Endothelial cell of umbilical vein (primary cell): ENCODE measurements around the gene DIP2C. TPM values are rescaled to one million over a fixed set of nuclear protein-coding genes. Genes with fewer than 3 reads are reported as not detected.

Source experiments
- BruUV-seq: library from RNA; stranded (reverse); fragments of 400-500 nt; replicated peaks from 2 replicates; lab custom pipeline; 2021; lab: Mats Ljungman, UMichigan
- CTCF ChIA-PET: fragments of 300-600, 350-600 bp; sonication (Branson Sonifier 250); formaldehyde crosslinking; loops from one replicate; lab custom pipeline; 2021; ENCODE audit warnings: antibody characterized with exemption, inconsistent platforms; lab: Charles Lee
- POLR2A ChIA-PET: fragments of 300-600, 350-600 bp; sonication (Branson Sonifier 250); formaldehyde crosslinking; loops from one replicate; lab custom pipeline; 2021; ENCODE audit warnings: antibody characterized with exemption, inconsistent platforms; lab: Charles Lee
- DNase-seq: peaks from one replicate; pipeline ENCODE4 v3.0.0-alpha.2; 2011; ENCODE audit warnings: low read depth, low spot score
- FAIRE-seq: peaks from 2 replicates; lab custom pipeline; 2011; peaks lifted over from hg19 to GRCh38; lab: Jason Lieb, UNC
- H2AFZ ChIP-seq: 2 replicates; pipeline ENCODE4 v1.6.0; 2012; ENCODE audit warnings: low read depth, low read length, control low read depth, inconsistent platforms
- H3K27ac ChIP-seq: 2 replicates; pipeline ENCODE4 v1.5.1; 2011; ENCODE audit warnings: low read depth, mild to moderate bottlenecking, control low read depth, low read length, moderate library complexity; ENCODE audit not compliant: insufficient read depth
- H3K27me3 ChIP-seq, 2 experiments: 2 replicates each; pipeline versions ENCODE4 v1.6.0 to v1.6.1; 2011; ENCODE audit warnings: low read length in 2 of 2, mixed read lengths in 1 of 2; ENCODE audit not compliant: control insufficient read depth in 2 of 2, insufficient read depth in 2 of 2
- H3K36me3 ChIP-seq, 2 experiments: 2 replicates in 1 of 2; 3 replicates in 1 of 2; pipeline ENCODE4 v1.5.1; 2011; ENCODE audit warnings: low read length in 2 of 2, mild to moderate bottlenecking in 1 of 2, moderate library complexity in 1 of 2; ENCODE audit not compliant: control insufficient read depth in 2 of 2, insufficient read depth in 2 of 2; ENCODE audit errors: extremely low read depth in 1 of 2
- H3K4me1 ChIP-seq: 3 replicates; pipeline ENCODE4 v1.5.1; 2011; ENCODE audit warnings: mild to moderate bottlenecking, low read length; ENCODE audit not compliant: control insufficient read depth, insufficient read depth; ENCODE audit errors: extremely low read depth
- H3K4me2 ChIP-seq: 2 replicates; pipeline ENCODE4 v1.6.1; 2011; ENCODE audit warnings: low read length, control low read depth, mixed read lengths; ENCODE audit not compliant: insufficient read depth
- H3K4me3 ChIP-seq, 3 experiments: fragments of 200-600 bp in 1 of 3; sonication (generic), shearing (Covaris generic) in 1 of 3; replicated peaks in 1 of 3; 2 replicates each; pipeline ENCODE4 v1.5.1; 2011 to 2016; ENCODE audit warnings: control low read depth in 3 of 3, low read length in 3 of 3, mild to moderate bottlenecking in 2 of 3, inconsistent platforms in 1 of 3, low read depth in 1 of 3, moderate library complexity in 1 of 3; ENCODE audit not compliant: insufficient read depth in 1 of 3
- H3K79me2 ChIP-seq: 2 replicates; pipeline ENCODE4 v1.6.0; 2012; ENCODE audit warnings: low read length, inconsistent platforms; ENCODE audit not compliant: control insufficient read depth, insufficient read depth
- H3K9ac ChIP-seq: replicated peaks from 2 replicates; pipeline ENCODE3; 2011; ENCODE audit warnings: low read length, control low read depth; ENCODE audit not compliant: insufficient read depth; ENCODE audit errors: extremely low read depth
- H3K9me1 ChIP-seq: replicated peaks from 3 replicates; pipeline ENCODE4 v1.6.0; 2011; ENCODE audit warnings: mild to moderate bottlenecking, low read length; ENCODE audit not compliant: control insufficient read depth, insufficient read depth; ENCODE audit errors: extremely low read depth
- H3K9me3 ChIP-seq: replicated peaks from 2 replicates; pipeline ENCODE4 v1.5.1; 2012; ENCODE audit warnings: low read length, inconsistent platforms; ENCODE audit not compliant: control insufficient read depth, insufficient read depth
- H4K20me1 ChIP-seq: replicated peaks from 2 replicates; pipeline ENCODE3; 2011; ENCODE audit warnings: mild to moderate bottlenecking, low read length; ENCODE audit not compliant: control insufficient read depth, insufficient read depth; ENCODE audit errors: extremely low read depth
- EZH2 ChIP-seq: IDR thresholded peaks from 2 replicates; pipeline ENCODE4 v1.6.1; 2012; ENCODE audit warnings: borderline replicate concordance, low read depth, mild to moderate bottlenecking, moderate library complexity, low read length, inconsistent platforms; ENCODE audit not compliant: severe bottlenecking
- FOS ChIP-seq: IDR thresholded peaks from 2 replicates; pipeline ENCODE4 v1.6.1; 2011; ENCODE audit warnings: mild to moderate bottlenecking, low read length, moderate library complexity, borderline replicate concordance; ENCODE audit not compliant: insufficient read depth
- GATA2 ChIP-seq: IDR thresholded peaks from 2 replicates; pipeline ENCODE4 v1.7.0; 2011; ENCODE audit warnings: low read depth, mild to moderate bottlenecking, moderate library complexity, mixed read lengths, low read length; ENCODE audit not compliant: insufficient read length, insufficient read depth
- JUN ChIP-seq: IDR thresholded peaks from 2 replicates; pipeline ENCODE4 v1.6.1; 2011; ENCODE audit warnings: borderline replicate concordance, low read depth; ENCODE audit not compliant: insufficient read length, insufficient read depth
- MYC ChIP-seq: IDR thresholded peaks from one replicate; pipeline ENCODE4 v1.6.1; 2011; ENCODE audit warnings: mild to moderate bottlenecking, low read depth, low read length
- POLR2A ChIP-seq: IDR thresholded peaks from 2 replicates; pipeline ENCODE4 v1.6.1; 2012; ENCODE audit warnings: low read depth, mild to moderate bottlenecking, control low read depth, low read length
- POLR2AphosphoS5 ChIP-seq: IDR thresholded peaks from 2 replicates; pipeline ENCODE4 v1.6.1; 2012; ENCODE audit warnings: low read depth, mild to moderate bottlenecking, control low read depth, low read length, moderate library complexity; ENCODE audit not compliant: insufficient read depth
- dilution Hi-C: fragments of 300-500 bp; cut with MboI; formaldehyde crosslinking; loops from one replicate; pipeline ENCODE4 v1.15.0; 2019; ENCODE audit warnings: low sequenced_read_pairs; ENCODE audit not compliant: extremely low pct_ligation_motif_present
- intact Hi-C: fragments of 100-400 bp; cut with micrococcal nuclease; formaldehyde crosslinking; loops from one replicate; pipeline ENCODE4 v1.10.0; 2022
- polyA plus RNA-seq, 4 experiments: library from polyadenylated mRNA; depleted of rRNA in 3 of 4; stranded (reverse) in 3 of 4; unstranded in 1 of 4; fragments of >200 nt; gene quantifications; 2 replicates each; pipeline versions ENCODE4 v1.2.1 to v1.2.3, GENCODE V29; 2011 to 2012; ENCODE audit warnings: missing spikeins in 1 of 4
- total RNA-seq: library from RNA; stranded (reverse); gene quantifications from 2 replicates; pipeline ENCODE4 v1.2.3, GENCODE V29; 2021
- TF ChIP-seq, protein P1 (sequence below): IDR thresholded peaks from 2 replicates; pipeline ENCODE4 v1.6.1; 2011; ENCODE audit not compliant: insufficient read depth, insufficient read length
- TF ChIP-seq, protein P2 (sequence below), 2 donors: IDR thresholded peaks; 1 replicate in 1 of 2; 2 replicates in 1 of 2; pipeline ENCODE4 v1.5.1; 2011; ENCODE audit warnings: low read length in 2 of 2, mild to moderate bottlenecking in 2 of 2, moderate library complexity in 2 of 2, control low read depth in 1 of 2, inconsistent platforms in 1 of 2, low read depth in 1 of 2; ENCODE audit not compliant: insufficient read depth in 1 of 2; ENCODE audit errors: extremely low read depth in 1 of 2

The DIP2C gene
- total and polyA plus RNA-seq, 2 donors (not counting 3 experiments of a cell fraction or from before 2014, with no cell fraction given): 3.6 to 10.7 TPM

DNA sequence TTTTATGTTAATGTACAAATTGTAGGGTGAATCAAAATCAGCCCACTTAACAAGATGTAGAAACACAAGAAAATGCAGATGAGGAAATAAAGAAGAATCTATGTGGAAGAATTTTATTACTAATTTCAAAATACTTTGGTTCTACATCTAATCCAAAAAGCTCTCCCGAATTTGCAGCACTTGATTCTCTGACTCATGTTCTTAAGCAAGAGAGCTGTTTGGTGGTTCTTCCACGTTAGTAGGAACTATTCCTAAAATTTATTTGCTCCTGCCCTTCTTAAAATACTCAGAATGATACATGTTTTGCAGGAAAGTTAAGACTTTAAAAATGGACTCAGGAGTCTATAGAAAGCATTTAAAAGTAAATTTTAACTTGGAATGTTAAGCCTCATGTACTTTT lies 462.5 kb downstream of the DIP2C start:
- no peak overlapping the region for H3K27ac ChIP-seq
- no peaks in the 10 kb centered on the region for H3K9me1 ChIP-seq
- POLR2A ChIA-PET: no interaction called here
- H3K4me1 ChIP-seq: no peaks in the 10 kb centered on the region
- H3K9me3 ChIP-seq: no peaks in the 10 kb centered on the region
- H3K9ac ChIP-seq: no peak overlapping the region
- BruUV-seq: no TSS peak
- FAIRE-seq: no peak
- H3K79me2 ChIP-seq: no peaks in the 10 kb centered on the region
- DNase-seq: no peak
- no peak overlapping the region for H3K4me2 ChIP-seq
- no peaks in the 10 kb centered on the region for H4K20me1 ChIP-seq
- no peak for TF ChIP-seq FOS
- TF ChIP-seq, protein P1, sequence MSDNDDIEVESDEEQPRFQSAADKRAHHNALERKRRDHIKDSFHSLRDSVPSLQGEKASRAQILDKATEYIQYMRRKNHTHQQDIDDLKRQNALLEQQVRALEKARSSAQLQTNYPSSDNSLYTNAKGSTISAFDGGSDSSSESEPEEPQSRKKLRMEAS: no peak
- TF ChIP-seq MYC: no peak
- no peak for TF ChIP-seq JUN
- TF ChIP-seq POLR2AphosphoS5: no peak
- no peak for TF ChIP-seq POLR2A
- no peak for TF ChIP-seq GATA2
- TF ChIP-seq EZH2: no peak
- TF ChIP-seq, protein P2, sequence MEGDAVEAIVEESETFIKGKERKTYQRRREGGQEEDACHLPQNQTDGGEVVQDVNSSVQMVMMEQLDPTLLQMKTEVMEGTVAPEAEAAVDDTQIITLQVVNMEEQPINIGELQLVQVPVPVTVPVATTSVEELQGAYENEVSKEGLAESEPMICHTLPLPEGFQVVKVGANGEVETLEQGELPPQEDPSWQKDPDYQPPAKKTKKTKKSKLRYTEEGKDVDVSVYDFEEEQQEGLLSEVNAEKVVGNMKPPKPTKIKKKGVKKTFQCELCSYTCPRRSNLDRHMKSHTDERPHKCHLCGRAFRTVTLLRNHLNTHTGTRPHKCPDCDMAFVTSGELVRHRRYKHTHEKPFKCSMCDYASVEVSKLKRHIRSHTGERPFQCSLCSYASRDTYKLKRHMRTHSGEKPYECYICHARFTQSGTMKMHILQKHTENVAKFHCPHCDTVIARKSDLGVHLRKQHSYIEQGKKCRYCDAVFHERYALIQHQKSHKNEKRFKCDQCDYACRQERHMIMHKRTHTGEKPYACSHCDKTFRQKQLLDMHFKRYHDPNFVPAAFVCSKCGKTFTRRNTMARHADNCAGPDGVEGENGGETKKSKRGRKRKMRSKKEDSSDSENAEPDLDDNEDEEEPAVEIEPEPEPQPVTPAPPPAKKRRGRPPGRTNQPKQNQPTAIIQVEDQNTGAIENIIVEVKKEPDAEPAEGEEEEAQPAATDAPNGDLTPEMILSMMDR (IDR thresholded peaks at IDR 0.05; ENCODE audit: extremely low read depth in 1 of 2, insufficient read depth in 1 of 2, low read depth in 1 of 2, low read length in 2 of 2): no peak
- no peak overlapping the region for H2AFZ ChIP-seq
- CTCF ChIA-PET: interaction anchor here (1.4 kb wide), 1 partner anchor 8 kb away, joined by 3 read pairs; no protein-coding TSS in a partner anchor
- dilution Hi-C loops: no loop called here
- intact Hi-C loops: no loop called here
- no peaks in the 10 kb centered on the region for H3K27me3 ChIP-seq
- H3K36me3 ChIP-seq: no peaks in the 10 kb centered on the region
- H3K4me3 ChIP-seq: no peak overlapping the region
